ENCODE measurements around the gene CALML5. TPM values are rescaled to one million over a fixed set of nuclear protein-coding genes. Genes with fewer than 3 reads are reported as not detected.

The CALML5 gene
- total RNA-seq, 1 experiment from 2014 or later = not detected

DNA sequence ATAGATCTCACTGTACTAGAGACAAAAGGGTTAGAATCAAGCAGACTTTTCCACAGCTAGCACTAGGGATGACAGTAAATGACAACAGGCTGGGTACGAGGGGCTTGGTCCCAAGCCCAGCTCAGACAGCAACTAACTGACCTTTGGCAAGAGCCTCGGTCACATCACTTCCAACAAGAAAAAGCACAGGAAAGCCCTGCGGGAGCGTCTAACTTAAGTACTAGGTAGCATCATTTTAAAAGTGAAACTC lies 48.2 kb upstream of the CALML5 start:
- H3K79me2 ChIP-seq (ENCODE audit: low read length) = no peaks in the 10 kb centered on the region
- BruUV-seq (replicated peaks) = TSS peak; percentile 70
- ATAC-seq (no peak), DNase-seq (no peak)
- no peaks in the 10 kb centered on the region for H3K27me3 ChIP-seq (ENCODE audit: low read length)
- H3K9me3 ChIP-seq (ENCODE audit: low read length) = no peaks in the 10 kb centered on the region
- peak overlapping the region; percentile 94 for H3K9ac ChIP-seq (ENCODE audit: low read length)
- ChIA-PET CTCF (interaction anchor here (0.6 to 1.4 kb wide), 2 partner anchors 57 to 75 kb away, joined by 5 to 6 read pairs; no protein-coding TSS in a partner anchor), POLR2A (ENCODE audit: unreplicated experiment) (interaction anchor here (0.7 to 1.8 kb wide), 7 partner anchors 12 to 411 kb away, joined by 3 to 17 read pairs (median 5); no protein-coding TSS in a partner anchor)
- H3K4me2 ChIP-seq (ENCODE audit: low read length) = peak overlapping the region; percentile 78
- H3K36me3 ChIP-seq (ENCODE audit: low read depth, low read length) = peaks cover 3% of the 10 kb centered on the region; the same call in 1 of the 2 replicates
- no peaks in the 10 kb centered on the region for H4K20me1 ChIP-seq (ENCODE audit: low read length)
- intact Hi-C loops (cut with micrococcal nuclease) = loop anchor here (1.0 to 5.0 kb wide), 4 partner anchors 38 to 80 kb away; no protein-coding TSS in a partner anchor
- H3K9me2 ChIP-seq (replicated peaks; ENCODE audit: low read length) = no peaks in the 10 kb centered on the region
- H2AFZ ChIP-seq (ENCODE audit: low read length) = no peak overlapping the region
- peaks cover 6% of the 10 kb centered on the region for H3F3A ChIP-seq (ENCODE audit: low read length, unreplicated experiment)
- peaks cover 82% of the 10 kb centered on the region for H3K4me1 ChIP-seq (ENCODE audit: insufficient read depth, low read length)
- H3K4me3 ChIP-seq (ENCODE audit: low read length) = peak overlapping the region; percentile 46
- TF ChIP-seq EZH2 (IDR thresholded peaks at IDR 0.05; ENCODE audit: low read length, unreplicated experiment) (no peak), EZH2phosphoT487 (IDR thresholded peaks at IDR 0.05; ENCODE audit: borderline replicate concordance, low read length) (no peak)
- TF ChIP-seq, protein P1, sequence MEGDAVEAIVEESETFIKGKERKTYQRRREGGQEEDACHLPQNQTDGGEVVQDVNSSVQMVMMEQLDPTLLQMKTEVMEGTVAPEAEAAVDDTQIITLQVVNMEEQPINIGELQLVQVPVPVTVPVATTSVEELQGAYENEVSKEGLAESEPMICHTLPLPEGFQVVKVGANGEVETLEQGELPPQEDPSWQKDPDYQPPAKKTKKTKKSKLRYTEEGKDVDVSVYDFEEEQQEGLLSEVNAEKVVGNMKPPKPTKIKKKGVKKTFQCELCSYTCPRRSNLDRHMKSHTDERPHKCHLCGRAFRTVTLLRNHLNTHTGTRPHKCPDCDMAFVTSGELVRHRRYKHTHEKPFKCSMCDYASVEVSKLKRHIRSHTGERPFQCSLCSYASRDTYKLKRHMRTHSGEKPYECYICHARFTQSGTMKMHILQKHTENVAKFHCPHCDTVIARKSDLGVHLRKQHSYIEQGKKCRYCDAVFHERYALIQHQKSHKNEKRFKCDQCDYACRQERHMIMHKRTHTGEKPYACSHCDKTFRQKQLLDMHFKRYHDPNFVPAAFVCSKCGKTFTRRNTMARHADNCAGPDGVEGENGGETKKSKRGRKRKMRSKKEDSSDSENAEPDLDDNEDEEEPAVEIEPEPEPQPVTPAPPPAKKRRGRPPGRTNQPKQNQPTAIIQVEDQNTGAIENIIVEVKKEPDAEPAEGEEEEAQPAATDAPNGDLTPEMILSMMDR (conservative IDR thresholded peaks at IDR 0.05; ENCODE audit: low read depth, low read length) = no peak
- peak overlapping the region; percentile 100 for H3K27ac ChIP-seq (ENCODE audit: low read length)

GRCh38 chr10:5546891-5547680 lies 47.7 kb upstream of the CALML5 start:
- peak; percentile 90 for DNase-seq
- Histone ChIP-seq H3K79me2 (ENCODE audit: low read length) (no peaks in the 10 kb centered on the region), H3K36me3 (ENCODE audit: low read depth, low read length) (peaks cover 3% of the 10 kb centered on the region; the same call in 1 of the 2 replicates), H3F3A (ENCODE audit: low read length, unreplicated experiment) (peaks cover 6% of the 10 kb centered on the region), H4K20me1 (ENCODE audit: low read length) (no peaks in the 10 kb centered on the region), H3K4me1 (ENCODE audit: insufficient read depth, low read length) (peaks cover 76% of the 10 kb centered on the region), H3K9me3 (ENCODE audit: low read length) (no peaks in the 10 kb centered on the region), H3K27ac (ENCODE audit: low read length) (peak overlapping the region; percentile 100), H3K9ac (ENCODE audit: low read length) (peak overlapping the region; percentile 94), H2AFZ (ENCODE audit: low read length) (no peak overlapping the region), H3K4me3 (ENCODE audit: low read length) (peak overlapping the region; percentile 46; the same call in 1 of the 2 replicates), H3K4me2 (ENCODE audit: low read length) (peak overlapping the region; percentile 78), H3K9me2 (replicated peaks; ENCODE audit: low read length) (no peaks in the 10 kb centered on the region), H3K27me3 (ENCODE audit: low read length) (no peaks in the 10 kb centered on the region)
- TSS peak; percentile 60 for BruUV-seq (replicated peaks)
- intact Hi-C loops (cut with micrococcal nuclease) = loop anchor here (1.0 to 5.0 kb wide), 5 partner anchors 38 to 101 kb away; no protein-coding TSS in a partner anchor
- no peak for TF ChIP-seq EZH2phosphoT487 (IDR thresholded peaks at IDR 0.05; ENCODE audit: borderline replicate concordance, low read length)
- ChIA-PET CTCF (interaction anchor here (0.6 to 1.1 kb wide), 3 partner anchors 75 to 103 kb away, joined by 3 to 5 read pairs (median 3); no protein-coding TSS in a partner anchor), POLR2A (ENCODE audit: unreplicated experiment) (interaction anchor here (0.5 to 1.7 kb wide), 14 partner anchors 10 to 593 kb away, joined by 3 to 8 read pairs (median 4); partner anchors contain the start of gene NET1)
- peak; percentile 41 for ATAC-seq

DNA sequence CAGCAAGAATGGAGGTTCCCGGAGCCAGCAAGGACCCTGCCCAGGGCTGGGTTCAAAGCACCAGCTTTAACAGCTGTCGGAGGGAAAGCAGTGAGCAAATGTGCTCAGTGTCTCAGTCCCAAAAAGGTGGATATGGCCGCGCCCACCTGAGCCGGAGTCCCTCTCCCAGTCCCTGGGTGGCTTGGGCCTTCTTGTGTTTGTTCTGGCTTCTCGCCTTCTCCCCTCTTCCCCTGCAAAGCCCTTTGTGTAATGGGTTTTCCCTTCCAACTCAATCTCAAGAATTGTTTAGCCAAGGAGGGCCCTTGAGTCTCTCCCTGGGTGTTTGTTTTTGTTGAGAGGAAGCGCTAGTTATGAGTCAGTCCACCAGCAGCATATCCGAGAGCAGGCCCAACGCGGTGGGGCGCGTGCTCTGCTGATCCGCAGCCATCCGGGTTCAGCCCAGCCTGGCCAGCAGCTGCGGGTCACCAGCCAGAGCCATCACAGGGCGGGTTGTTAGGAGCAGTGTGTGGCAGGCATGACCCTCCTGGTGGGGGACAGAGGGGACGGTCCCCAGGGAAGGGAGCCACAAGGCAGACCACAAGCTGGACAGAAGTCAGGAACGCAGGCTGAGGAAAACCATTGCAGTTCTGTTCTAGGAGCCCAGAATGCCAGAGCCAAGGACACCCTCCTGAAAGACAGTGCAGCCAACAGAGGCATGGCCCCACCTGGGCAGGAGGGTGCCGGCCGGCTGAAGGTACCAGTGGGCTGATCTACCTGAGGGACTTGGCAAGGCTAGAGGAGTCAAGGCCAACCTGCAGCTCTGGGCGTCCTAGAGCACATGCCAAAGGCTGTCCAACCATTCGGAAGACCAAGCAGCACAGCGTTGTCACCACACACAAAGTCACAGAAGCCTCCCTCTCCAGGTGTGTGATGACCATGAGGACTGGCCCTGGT lies 46.7 kb upstream of the CALML5 start:
- Histone ChIP-seq H3K27me3 (ENCODE audit: low read length) (no peaks in the 10 kb centered on the region), H4K20me1 (ENCODE audit: low read length) (no peaks in the 10 kb centered on the region), H2AFZ (ENCODE audit: low read length) (no peak overlapping the region), H3K9ac (ENCODE audit: low read length) (peak overlapping the region; percentile 66), H3F3A (ENCODE audit: low read length, unreplicated experiment) (peaks cover 6% of the 10 kb centered on the region), H3K9me3 (ENCODE audit: low read length) (no peaks in the 10 kb centered on the region), H3K79me2 (ENCODE audit: low read length) (no peaks in the 10 kb centered on the region), H3K4me2 (ENCODE audit: low read length) (peak overlapping the region; percentile 55), H3K9me2 (replicated peaks; ENCODE audit: low read length) (no peaks in the 10 kb centered on the region), H3K4me1 (ENCODE audit: insufficient read depth, low read length) (peaks cover 67% of the 10 kb centered on the region), H3K36me3 (ENCODE audit: low read depth, low read length) (peaks cover 3% of the 10 kb centered on the region; the same call in 1 of the 2 replicates), H3K4me3 (ENCODE audit: low read length) (no peak overlapping the region), H3K27ac (ENCODE audit: low read length) (peak overlapping the region; percentile 100)
- intact Hi-C loops (cut with micrococcal nuclease) = loop anchor here (1.0 to 5.0 kb wide), 3 partner anchors 77 to 100 kb away; no protein-coding TSS in a partner anchor
- ChIA-PET CTCF (interaction anchor here (0.9 to 1.1 kb wide), 2 partner anchors 76 to 77 kb away, joined by 3 to 5 read pairs; no protein-coding TSS in a partner anchor), POLR2A (ENCODE audit: unreplicated experiment) (interaction anchor here (0.5 to 1.3 kb wide), 8 partner anchors 38 to 134 kb away, joined by 3 to 8 read pairs (median 4); partner anchors contain the start of gene NET1)
- TF ChIP-seq EZH2phosphoT487 (IDR thresholded peaks at IDR 0.05; ENCODE audit: borderline replicate concordance, low read length) = no peak
- TF ChIP-seq, protein P1 (conservative IDR thresholded peaks at IDR 0.05; ENCODE audit: low read depth, low read length) = no peak
- no peak for TF ChIP-seq EZH2 (IDR thresholded peaks at IDR 0.05; ENCODE audit: low read length, unreplicated experiment)
- DNase-seq (peak; percentile 60), ATAC-seq (peak; percentile 39)
- BruUV-seq (replicated peaks) = no TSS peak
